H9 (cell line): ENCODE data around the gene USB1. TPM values are rescaled to one million over a fixed set of nuclear protein-coding genes. Genes with fewer than 3 reads are reported as not detected.

ENCODE experiments used
- DNase-seq: peaks from one replicate; pipeline ENCODE4 v3.0.0-alpha.2; 2017
- H2AFZ ChIP-seq: one replicate; pipeline ENCODE4 v1.6.1; 2013; ENCODE audit warnings: mild to moderate bottlenecking, low read length, control low read depth, moderate library complexity
- H2AK5ac ChIP-seq: 2 replicates; pipeline ENCODE4 v1.6.1; 2013; ENCODE audit warnings: low read length, control low read depth, mixed read lengths; ENCODE audit not compliant: insufficient read length
- H2BK120ac ChIP-seq: one replicate; pipeline ENCODE4 v1.6.1; 2013; ENCODE audit warnings: low read depth, mild to moderate bottlenecking, low read length, control low read depth, inconsistent platforms; ENCODE audit not compliant: poor library complexity, severe bottlenecking
- H2BK12ac ChIP-seq: 2 replicates; pipeline ENCODE4 v1.6.1; 2013; ENCODE audit warnings: low read length, control low read depth, mixed read lengths, low read depth; ENCODE audit not compliant: insufficient read length
- H2BK15ac ChIP-seq: 2 replicates; pipeline ENCODE4 v1.6.1; 2013; ENCODE audit warnings: low read depth, low read length, control low read depth
- H2BK20ac ChIP-seq: one replicate; pipeline ENCODE4 v1.6.1; 2013; ENCODE audit warnings: low read depth, mild to moderate bottlenecking, low read length, control low read depth, inconsistent platforms; ENCODE audit not compliant: poor library complexity, severe bottlenecking
- H2BK5ac ChIP-seq: 2 replicates; pipeline ENCODE4 v1.6.1; 2013; ENCODE audit warnings: low read length, control low read depth, mixed read lengths; ENCODE audit not compliant: insufficient read length
- H3K14ac ChIP-seq: 2 replicates; pipeline ENCODE4 v1.6.1; 2013; ENCODE audit warnings: low read length, control low read depth; ENCODE audit not compliant: insufficient read depth
- H3K18ac ChIP-seq: 2 replicates; pipeline ENCODE4 v1.6.1; 2013; ENCODE audit warnings: low read depth, mild to moderate bottlenecking, mixed read lengths, low read length, control low read depth; ENCODE audit not compliant: insufficient read length
- H3K23ac ChIP-seq: 2 replicates; pipeline ENCODE4 v1.6.1; 2013; ENCODE audit warnings: low read length, control low read depth, mixed read lengths, low read depth; ENCODE audit not compliant: insufficient read length
- H3K23me2 ChIP-seq: 2 replicates; pipeline ENCODE4 v1.6.1; 2013; ENCODE audit warnings: low read depth, mild to moderate bottlenecking, mixed read lengths, low read length, control low read depth; ENCODE audit not compliant: insufficient read length, poor library complexity, severe bottlenecking
- H3K27ac ChIP-seq: 2 replicates; pipeline ENCODE4 v1.5.1; 2013; ENCODE audit warnings: low read length, control low read depth, mixed read lengths, low read depth; ENCODE audit not compliant: insufficient read length
- H3K27me3 ChIP-seq: 2 replicates; pipeline ENCODE4 v1.6.1; 2013; ENCODE audit warnings: low read length, control low read depth, inconsistent platforms; ENCODE audit not compliant: insufficient read depth
- H3K4ac ChIP-seq: 2 replicates; pipeline ENCODE4 v1.6.1; 2013; ENCODE audit warnings: low read depth, mild to moderate bottlenecking, control low read depth, inconsistent platforms, low read length, moderate library complexity
- H3K4me1 ChIP-seq: 2 replicates; pipeline ENCODE4 v1.6.1; 2013; ENCODE audit warnings: low read length, control low read depth, inconsistent platforms; ENCODE audit not compliant: insufficient read depth
- H3K4me2 ChIP-seq: 2 replicates; pipeline ENCODE4 v1.6.1; 2013; ENCODE audit warnings: low read length, control low read depth, mixed read lengths; ENCODE audit not compliant: insufficient read length, insufficient read depth
- H3K56ac ChIP-seq: 2 replicates; pipeline ENCODE4 v1.6.1; 2013; ENCODE audit warnings: low read depth, mild to moderate bottlenecking, mixed read lengths, low read length, control low read depth; ENCODE audit not compliant: insufficient read length
- H3K79me1 ChIP-seq: 2 replicates; pipeline ENCODE4 v1.6.1; 2013; ENCODE audit warnings: low read depth, mild to moderate bottlenecking, moderate library complexity, low read length, control low read depth, inconsistent platforms; ENCODE audit not compliant: insufficient read depth, poor library complexity, severe bottlenecking
- H3K79me2 ChIP-seq: 2 replicates; pipeline ENCODE4 v1.6.1; 2013; ENCODE audit warnings: low read length, control low read depth, inconsistent platforms; ENCODE audit not compliant: insufficient read depth
- H3K9ac ChIP-seq: 2 replicates; pipeline ENCODE4 v1.6.1; 2013; ENCODE audit warnings: low read length, control low read depth, mixed read lengths; ENCODE audit not compliant: insufficient read length; ENCODE audit errors: extremely low read depth
- H3K9me3 ChIP-seq: one replicate; pipeline ENCODE4 v1.6.1; 2013; ENCODE audit warnings: low read depth, low read length, inconsistent platforms; ENCODE audit not compliant: control insufficient read depth
- H3T11ph ChIP-seq: one replicate; pipeline ENCODE4 v1.6.1; 2013; ENCODE audit warnings: mild to moderate bottlenecking, low read length, control low read depth, inconsistent platforms
- H4K20me1 ChIP-seq: one replicate; pipeline ENCODE4 v1.6.1; 2013; ENCODE audit not compliant: control insufficient read depth, insufficient read length, insufficient read depth
- H4K5ac ChIP-seq: 2 replicates; pipeline ENCODE4 v1.6.1; 2013; ENCODE audit warnings: low read depth, mild to moderate bottlenecking, mixed read lengths, low read length, control low read depth; ENCODE audit not compliant: insufficient read length
- H4K8ac ChIP-seq: replicated peaks from 2 replicates; pipeline ENCODE4 v1.6.1; 2013; ENCODE audit warnings: low read length, control low read depth, mixed read lengths, low read depth; ENCODE audit not compliant: insufficient read length
- H4K91ac ChIP-seq: 2 replicates; pipeline ENCODE4 v1.6.1; 2013; ENCODE audit warnings: low read depth, mild to moderate bottlenecking, moderate library complexity, mixed read lengths, low read length, control low read depth; ENCODE audit not compliant: insufficient read length
- H3K27ac Mint-ChIP-seq, 3 experiments: 2 replicates in 2 of 3; 3 replicates in 1 of 3; pipeline ENCODE4 v1.8.0; 2020 to 2021; ENCODE audit warnings: mixed read lengths in 3 of 3, mild to moderate bottlenecking in 1 of 3, moderate library complexity in 1 of 3
- H3K27me3 Mint-ChIP-seq: 2 replicates; pipeline ENCODE4 v1.8.0; 2021; ENCODE audit warnings: low read depth, mild to moderate bottlenecking, moderate library complexity, mixed read lengths
- H3K36me3 Mint-ChIP-seq, 3 experiments: 2 replicates in 2 of 3; 3 replicates in 1 of 3; pipeline ENCODE4 v1.8.0; 2020 to 2021; ENCODE audit warnings: low read depth in 3 of 3, mixed read lengths in 3 of 3; ENCODE audit not compliant: insufficient read depth in 1 of 3
- H3K4me1 Mint-ChIP-seq, 2 experiments: 2 replicates each; pipeline ENCODE4 v1.8.0; 2020; ENCODE audit warnings: mixed read lengths in 2 of 2
- H3K4me3 Mint-ChIP-seq, 2 experiments: 2 replicates in 1 of 2; 3 replicates in 1 of 2; pipeline ENCODE4 v1.8.0; 2020 to 2021; ENCODE audit warnings: mild to moderate bottlenecking in 2 of 2, mixed read lengths in 2 of 2, moderate library complexity in 1 of 2
- H3K9me3 Mint-ChIP-seq, 2 experiments: 2 replicates in 1 of 2; 3 replicates in 1 of 2; pipeline ENCODE4 v1.8.0; 2020; ENCODE audit warnings: mild to moderate bottlenecking in 2 of 2, mixed read lengths in 2 of 2, moderate library complexity in 1 of 2
- WGBS: extraction: QIAGEN DNeasy Blood & Tissue Kit; methylation state at CpG from one replicate; pipeline ENCODE4 v1.1.7; 2013; ENCODE audit warnings: missing lambda C conversion rate, low lambda C conversion rate, mixed read lengths; ENCODE audit not compliant: insufficient read length; ENCODE audit errors: extremely low coverage; 5-methylcytosine and 5-hydroxymethylcytosine counted together
- total RNA-seq: library from RNA; stranded (reverse); gene quantifications from 2 replicates; pipeline ENCODE4 v1.2.1, GENCODE V29; 2021
- TF ChIP-seq, protein P1 (sequence below): fragments of 200-600 bp; sonication (generic); conservative IDR thresholded peaks from 3 replicates; pipeline ENCODE4 v1.8.0; 2021; ENCODE audit warnings: antibody characterized with exemption, mild to moderate bottlenecking

The USB1 gene
- total RNA-seq, 1 experiment from 2014 or later = 65.0 TPM

DNA sequence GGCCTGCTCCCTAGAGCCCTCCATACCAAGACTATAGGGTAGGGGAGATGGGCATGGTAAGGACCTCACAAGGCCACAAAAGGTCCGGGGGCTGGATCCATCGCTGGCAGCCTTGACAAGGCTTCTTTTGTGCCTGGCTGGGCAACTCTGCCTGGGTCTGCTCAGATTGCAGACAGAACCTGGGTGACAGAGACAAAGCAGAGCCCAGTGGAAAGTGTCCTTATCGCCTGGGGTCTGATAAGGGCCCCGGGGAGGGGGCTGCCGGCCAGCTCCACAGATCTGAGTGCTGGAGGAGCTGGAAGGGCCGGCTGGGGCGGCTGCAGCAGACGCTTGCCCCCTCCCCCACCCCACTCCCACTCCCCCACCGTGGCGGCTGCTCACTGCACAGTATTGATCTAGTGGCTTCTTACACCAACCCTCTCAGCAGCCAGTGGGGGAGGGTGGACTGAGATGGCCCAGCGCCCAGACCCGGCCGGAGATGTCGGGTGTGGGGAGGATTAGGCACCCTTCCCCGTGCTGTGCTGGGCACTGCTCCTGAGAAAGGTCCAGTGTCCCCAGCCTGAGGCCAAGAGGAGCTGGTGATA is 31.6 kb downstream of the USB1 start:
- Histone ChIP-seq H2AFZ (no peak overlapping the region), H3K4me1 (peaks cover 11% of the 10 kb centered on the region; the same call in 1 of the 2 replicates), H2BK5ac (no peak overlapping the region), H3T11ph (no peak overlapping the region), H4K20me1 (no peaks in the 10 kb centered on the region), H4K5ac (no peak overlapping the region), H2BK20ac (no peak overlapping the region), H3K23ac (no peak overlapping the region), H4K91ac (no peak overlapping the region), H3K56ac (no peak overlapping the region), H2BK120ac (no peak overlapping the region), H3K18ac (no peak overlapping the region), H3K27me3 (no peaks in the 10 kb centered on the region), H2BK15ac (no peak overlapping the region), H3K9me3 (no peaks in the 10 kb centered on the region), H3K79me2 (peaks cover 2% of the 10 kb centered on the region; the same call in 1 of the 2 replicates), H3K79me1 (peaks cover 2% of the 10 kb centered on the region), H2BK12ac (no peak overlapping the region), H3K4me2 (no peak overlapping the region), H3K4ac (no peak overlapping the region), H4K8ac (no peak overlapping the region), H3K27ac (no peak overlapping the region), H3K9ac (no peak overlapping the region), H3K14ac (no peak overlapping the region), H2AK5ac (no peak overlapping the region), H3K23me2 (peaks cover 3% of the 10 kb centered on the region)
- TF ChIP-seq, protein P1, sequence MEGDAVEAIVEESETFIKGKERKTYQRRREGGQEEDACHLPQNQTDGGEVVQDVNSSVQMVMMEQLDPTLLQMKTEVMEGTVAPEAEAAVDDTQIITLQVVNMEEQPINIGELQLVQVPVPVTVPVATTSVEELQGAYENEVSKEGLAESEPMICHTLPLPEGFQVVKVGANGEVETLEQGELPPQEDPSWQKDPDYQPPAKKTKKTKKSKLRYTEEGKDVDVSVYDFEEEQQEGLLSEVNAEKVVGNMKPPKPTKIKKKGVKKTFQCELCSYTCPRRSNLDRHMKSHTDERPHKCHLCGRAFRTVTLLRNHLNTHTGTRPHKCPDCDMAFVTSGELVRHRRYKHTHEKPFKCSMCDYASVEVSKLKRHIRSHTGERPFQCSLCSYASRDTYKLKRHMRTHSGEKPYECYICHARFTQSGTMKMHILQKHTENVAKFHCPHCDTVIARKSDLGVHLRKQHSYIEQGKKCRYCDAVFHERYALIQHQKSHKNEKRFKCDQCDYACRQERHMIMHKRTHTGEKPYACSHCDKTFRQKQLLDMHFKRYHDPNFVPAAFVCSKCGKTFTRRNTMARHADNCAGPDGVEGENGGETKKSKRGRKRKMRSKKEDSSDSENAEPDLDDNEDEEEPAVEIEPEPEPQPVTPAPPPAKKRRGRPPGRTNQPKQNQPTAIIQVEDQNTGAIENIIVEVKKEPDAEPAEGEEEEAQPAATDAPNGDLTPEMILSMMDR = no peak
- WGBS = no CpG with 5 or more reads among the region's 15 CpGs
- Mint-ChIP-seq H3K4me1 (peaks cover 28 to 39% of the 10 kb centered on the region in 2 experiments), H3K36me3 (peaks cover 5 to 18% (median 9%) of the 10 kb centered on the region in 3 experiments; a peak in 6 of 7 replicates), H3K9me3 (no peaks in the 10 kb centered on the region; a peak in 1 of 5 replicates), H3K27me3 (no peaks in the 10 kb centered on the region), H3K27ac (no peak overlapping the region), H3K4me3 (no peak overlapping the region)
- DNase-seq = no peak
